GM23338 (cell line): ENCODE data around the gene ANP32E. TPM values are rescaled to one million over a fixed set of nuclear protein-coding genes. Genes with fewer than 3 reads are reported as not detected.

Experiments
- ATAC-seq: fragments of 200-7000 bp; cut with Tn5 transposase; 3 replicates; pipeline ENCODE4 v1.9.1; 2020
- DNase-seq: peaks from one replicate; pipeline ENCODE4 v3.0.0-alpha.2; 2015; ENCODE audit warnings: low spot score
- H2AFZ ChIP-seq: fragments of 200-600 bp; sonication (generic); 2 replicates; pipeline ENCODE4 v1.8.0; 2016; ENCODE audit warnings: antibody characterized with exemption, mild to moderate bottlenecking, moderate library complexity
- H3F3A ChIP-seq: fragments of 200-600 bp; sonication (generic); replicated peaks from 2 replicates; pipeline ENCODE4 v1.8.0; 2017; ENCODE audit warnings: antibody characterized with exemption, mixed run types, low read depth
- H3K27ac ChIP-seq: fragments of 200-600 bp; sonication (generic); 2 replicates; pipeline ENCODE4 v1.6.1; 2016; ENCODE audit warnings: low read depth
- H3K27me3 ChIP-seq: fragments of 200-600 bp; sonication (generic); 2 replicates; pipeline ENCODE4 v1.8.0; 2016; ENCODE audit warnings: mild to moderate bottlenecking, mixed run types, moderate library complexity; ENCODE audit not compliant: insufficient read depth
- H3K36me3 ChIP-seq: fragments of 200-600 bp; sonication (generic); 2 replicates; pipeline ENCODE4 v1.8.0; 2016; ENCODE audit warnings: mild to moderate bottlenecking; ENCODE audit not compliant: insufficient read depth
- H3K4me1 ChIP-seq: fragments of 200-600 bp; sonication (generic); 2 replicates; pipeline ENCODE4 v1.8.0; 2016; ENCODE audit warnings: mild to moderate bottlenecking, moderate library complexity; ENCODE audit not compliant: insufficient read depth
- H3K4me2 ChIP-seq: fragments of 200-600 bp; sonication (generic); 2 replicates; pipeline ENCODE4 v1.7.1; 2017; ENCODE audit warnings: mixed run types
- H3K4me3 ChIP-seq: fragments of 200-600 bp; sonication (generic); 2 replicates; pipeline ENCODE4 v1.6.1; 2016; ENCODE audit warnings: mixed run types
- H3K79me2 ChIP-seq: fragments of 200-600 bp; sonication (generic); replicated peaks from 2 replicates; pipeline ENCODE4 v1.8.0; 2017; ENCODE audit warnings: mild to moderate bottlenecking; ENCODE audit not compliant: insufficient read depth
- H3K9me2 ChIP-seq: fragments of 200-600 bp; sonication (generic); 2 replicates; pipeline ENCODE4 v1.8.0; 2017; ENCODE audit not compliant: insufficient read depth
- H4K20me1 ChIP-seq: fragments of 200-600 bp; sonication (generic); replicated peaks from 2 replicates; pipeline ENCODE4 v1.8.0; 2017; ENCODE audit warnings: mild to moderate bottlenecking; ENCODE audit not compliant: insufficient read depth
- H3K27ac Mint-ChIP-seq: 2 replicates; pipeline ENCODE4 v1.8.0; 2020; ENCODE audit warnings: inconsistent platforms, mild to moderate bottlenecking, moderate library complexity, mixed read lengths
- H3K27me3 Mint-ChIP-seq: 3 replicates; pipeline ENCODE4 v1.8.0; 2022; ENCODE audit warnings: low read depth, mild to moderate bottlenecking, moderate library complexity, mixed read lengths, inconsistent platforms; ENCODE audit not compliant: insufficient read depth, poor library complexity
- H3K36me3 Mint-ChIP-seq: 3 replicates; pipeline ENCODE4 v1.8.0; 2021; ENCODE audit warnings: low read depth, mild to moderate bottlenecking, inconsistent platforms, moderate library complexity, mixed read lengths
- H3K4me1 Mint-ChIP-seq: 3 replicates; pipeline ENCODE4 v1.8.0; 2020; ENCODE audit warnings: mild to moderate bottlenecking, inconsistent platforms, mixed read lengths
- H3K4me3 Mint-ChIP-seq: 3 replicates; pipeline ENCODE4 v1.8.0; 2021; ENCODE audit warnings: moderate library complexity, mild to moderate bottlenecking, inconsistent platforms, mixed read lengths
- H3K9me3 Mint-ChIP-seq: 3 replicates; pipeline ENCODE4 v1.8.0; 2020; ENCODE audit warnings: moderate library complexity, mild to moderate bottlenecking, inconsistent platforms, mixed read lengths
- CREB1 ChIP-seq: fragments of 250-450 bp; sonication (Bioruptor Pico); IDR thresholded peaks from 2 replicates; pipeline ENCODE4 v1.5.0; 2020; ENCODE audit warnings: low read depth, mild to moderate bottlenecking, moderate library complexity
- EZH2 ChIP-seq: fragments of 200-600 bp; sonication (generic); IDR thresholded peaks from one replicate; pipeline ENCODE4 v1.8.0; 2017; ENCODE audit warnings: antibody characterized with exemption, mild to moderate bottlenecking, low read depth; ENCODE audit not compliant: unreplicated experiment
- EZH2phosphoT487 ChIP-seq: fragments of 200-600 bp; sonication (generic); IDR thresholded peaks from one replicate; pipeline ENCODE4 v1.8.1; 2018; ENCODE audit warnings: antibody characterized with exemption; ENCODE audit not compliant: unreplicated experiment
- JUNB ChIP-seq: IDR thresholded peaks from one replicate; pipeline ENCODE4 v1.6.1; 2016; ENCODE audit warnings: antibody characterized with exemption; ENCODE audit not compliant: unreplicated experiment
- NANOG ChIP-seq: IDR thresholded peaks from 2 replicates; pipeline ENCODE4 v1.6.1; 2016; ENCODE audit warnings: antibody characterized with exemption, borderline replicate concordance
- POLR2AphosphoS5 ChIP-seq: IDR thresholded peaks from 2 replicates; pipeline ENCODE4 v1.6.1; 2016; ENCODE audit warnings: antibody characterized with exemption, low read depth
- STAT1 ChIP-seq: IDR thresholded peaks from one replicate; pipeline ENCODE4 v1.6.1; 2016; ENCODE audit warnings: antibody characterized with exemption; ENCODE audit not compliant: unreplicated experiment
- ZNF114 ChIP-seq: fragments of 250-450 bp; sonication (Bioruptor Pico); IDR thresholded peaks from 2 replicates; pipeline ENCODE4 v1.5.0; 2020; ENCODE audit warnings: mild to moderate bottlenecking, moderate library complexity
- ZNF331 ChIP-seq: fragments of 250-450 bp; sonication (Bioruptor Pico); IDR thresholded peaks from 2 replicates; pipeline ENCODE4 v1.5.0; 2020; ENCODE audit warnings: low read depth, mild to moderate bottlenecking, moderate library complexity
- polyA plus RNA-seq: library from polyadenylated mRNA; unstranded; fragments of >200 nt; fragmentation: Nextera tagmentation; extraction: Ambion mirVana; gene quantifications from 2 replicates; pipeline ENCODE4 v1.2.1, GENCODE V29; 2016
- total RNA-seq: library from RNA; depleted of rRNA; stranded (reverse); fragments of >200 nt; shearing (Covaris generic); gene quantifications from 2 replicates; pipeline ENCODE4 v1.2.3, GENCODE V29; 2014
- TF ChIP-seq, protein P1 (sequence below): IDR thresholded peaks from one replicate; pipeline ENCODE4 v1.6.1; 2018; ENCODE audit warnings: antibody characterized with exemption; ENCODE audit not compliant: unreplicated experiment
- TF ChIP-seq, protein P2 (sequence below), 2 experiments: fragments of 200-600 bp in 1 of 2; sonication (generic) in 1 of 2; conservative IDR thresholded peaks; 2 replicates each; pipeline versions ENCODE4 v1.5.1 to v1.6.1; 2016 to 2017; ENCODE audit warnings: antibody characterized with exemption in 2 of 2, low read depth in 2 of 2, mild to moderate bottlenecking in 2 of 2, moderate library complexity in 1 of 2
- TF ChIP-seq, protein P3 (sequence below): IDR thresholded peaks from 2 replicates; pipeline ENCODE4 v1.6.1; 2016; ENCODE audit warnings: antibody characterized with exemption
- TF ChIP-seq, protein P4 (sequence below): fragments of 250-450 bp; sonication (Bioruptor Pico); IDR thresholded peaks from 2 replicates; pipeline ENCODE4 v1.5.0; 2020; ENCODE audit warnings: mild to moderate bottlenecking, moderate library complexity

Gene ANP32E
- total and polyA plus RNA-seq, 2 experiments from 2014 or later: 88.6 to 257 TPM

DNA sequence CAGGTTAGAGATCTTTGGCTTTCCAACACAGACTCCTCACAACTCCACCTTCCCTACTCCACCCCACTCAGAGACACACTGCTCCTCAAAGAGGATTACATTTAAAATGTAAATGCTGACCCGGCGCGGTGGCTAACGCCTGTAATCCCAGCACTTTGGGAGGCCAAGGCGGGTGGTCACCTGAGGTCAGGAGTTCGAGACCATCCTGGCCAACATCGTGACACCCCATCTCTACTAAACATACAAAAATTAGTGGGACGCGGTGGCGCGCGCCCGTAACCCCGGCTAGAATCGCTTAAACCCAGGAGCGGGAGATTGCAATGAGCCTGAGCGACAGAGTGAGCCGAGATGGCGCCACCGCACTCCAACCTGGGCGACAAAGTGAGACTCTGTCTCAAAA, 1.8 kb upstream of the ANP32E start:
- no peaks in the 10 kb centered on the region for H3K36me3 Mint-ChIP-seq
- H3K4me2 ChIP-seq: peak overlapping the region; percentile 69; the same call in 1 of the 2 replicates
- peaks cover 31% of the 10 kb centered on the region for H3K79me2 ChIP-seq
- no peak for TF ChIP-seq EZH2phosphoT487
- TF ChIP-seq, protein P1, sequence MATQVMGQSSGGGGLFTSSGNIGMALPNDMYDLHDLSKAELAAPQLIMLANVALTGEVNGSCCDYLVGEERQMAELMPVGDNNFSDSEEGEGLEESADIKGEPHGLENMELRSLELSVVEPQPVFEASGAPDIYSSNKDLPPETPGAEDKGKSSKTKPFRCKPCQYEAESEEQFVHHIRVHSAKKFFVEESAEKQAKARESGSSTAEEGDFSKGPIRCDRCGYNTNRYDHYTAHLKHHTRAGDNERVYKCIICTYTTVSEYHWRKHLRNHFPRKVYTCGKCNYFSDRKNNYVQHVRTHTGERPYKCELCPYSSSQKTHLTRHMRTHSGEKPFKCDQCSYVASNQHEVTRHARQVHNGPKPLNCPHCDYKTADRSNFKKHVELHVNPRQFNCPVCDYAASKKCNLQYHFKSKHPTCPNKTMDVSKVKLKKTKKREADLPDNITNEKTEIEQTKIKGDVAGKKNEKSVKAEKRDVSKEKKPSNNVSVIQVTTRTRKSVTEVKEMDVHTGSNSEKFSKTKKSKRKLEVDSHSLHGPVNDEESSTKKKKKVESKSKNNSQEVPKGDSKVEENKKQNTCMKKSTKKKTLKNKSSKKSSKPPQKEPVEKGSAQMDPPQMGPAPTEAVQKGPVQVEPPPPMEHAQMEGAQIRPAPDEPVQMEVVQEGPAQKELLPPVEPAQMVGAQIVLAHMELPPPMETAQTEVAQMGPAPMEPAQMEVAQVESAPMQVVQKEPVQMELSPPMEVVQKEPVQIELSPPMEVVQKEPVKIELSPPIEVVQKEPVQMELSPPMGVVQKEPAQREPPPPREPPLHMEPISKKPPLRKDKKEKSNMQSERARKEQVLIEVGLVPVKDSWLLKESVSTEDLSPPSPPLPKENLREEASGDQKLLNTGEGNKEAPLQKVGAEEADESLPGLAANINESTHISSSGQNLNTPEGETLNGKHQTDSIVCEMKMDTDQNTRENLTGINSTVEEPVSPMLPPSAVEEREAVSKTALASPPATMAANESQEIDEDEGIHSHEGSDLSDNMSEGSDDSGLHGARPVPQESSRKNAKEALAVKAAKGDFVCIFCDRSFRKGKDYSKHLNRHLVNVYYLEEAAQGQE: no peak
- TF ChIP-seq, protein P2, sequence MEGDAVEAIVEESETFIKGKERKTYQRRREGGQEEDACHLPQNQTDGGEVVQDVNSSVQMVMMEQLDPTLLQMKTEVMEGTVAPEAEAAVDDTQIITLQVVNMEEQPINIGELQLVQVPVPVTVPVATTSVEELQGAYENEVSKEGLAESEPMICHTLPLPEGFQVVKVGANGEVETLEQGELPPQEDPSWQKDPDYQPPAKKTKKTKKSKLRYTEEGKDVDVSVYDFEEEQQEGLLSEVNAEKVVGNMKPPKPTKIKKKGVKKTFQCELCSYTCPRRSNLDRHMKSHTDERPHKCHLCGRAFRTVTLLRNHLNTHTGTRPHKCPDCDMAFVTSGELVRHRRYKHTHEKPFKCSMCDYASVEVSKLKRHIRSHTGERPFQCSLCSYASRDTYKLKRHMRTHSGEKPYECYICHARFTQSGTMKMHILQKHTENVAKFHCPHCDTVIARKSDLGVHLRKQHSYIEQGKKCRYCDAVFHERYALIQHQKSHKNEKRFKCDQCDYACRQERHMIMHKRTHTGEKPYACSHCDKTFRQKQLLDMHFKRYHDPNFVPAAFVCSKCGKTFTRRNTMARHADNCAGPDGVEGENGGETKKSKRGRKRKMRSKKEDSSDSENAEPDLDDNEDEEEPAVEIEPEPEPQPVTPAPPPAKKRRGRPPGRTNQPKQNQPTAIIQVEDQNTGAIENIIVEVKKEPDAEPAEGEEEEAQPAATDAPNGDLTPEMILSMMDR (conservative IDR thresholded peaks at IDR 0.05; ENCODE audit: low read depth in 2 of 2): no peak
- no peak for TF ChIP-seq NANOG
- TF ChIP-seq, protein P3, sequence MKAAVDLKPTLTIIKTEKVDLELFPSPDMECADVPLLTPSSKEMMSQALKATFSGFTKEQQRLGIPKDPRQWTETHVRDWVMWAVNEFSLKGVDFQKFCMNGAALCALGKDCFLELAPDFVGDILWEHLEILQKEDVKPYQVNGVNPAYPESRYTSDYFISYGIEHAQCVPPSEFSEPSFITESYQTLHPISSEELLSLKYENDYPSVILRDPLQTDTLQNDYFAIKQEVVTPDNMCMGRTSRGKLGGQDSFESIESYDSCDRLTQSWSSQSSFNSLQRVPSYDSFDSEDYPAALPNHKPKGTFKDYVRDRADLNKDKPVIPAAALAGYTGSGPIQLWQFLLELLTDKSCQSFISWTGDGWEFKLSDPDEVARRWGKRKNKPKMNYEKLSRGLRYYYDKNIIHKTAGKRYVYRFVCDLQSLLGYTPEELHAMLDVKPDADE: no peak
- TF ChIP-seq STAT1: no peak
- TF ChIP-seq EZH2: no peak
- TF ChIP-seq, protein P4, sequence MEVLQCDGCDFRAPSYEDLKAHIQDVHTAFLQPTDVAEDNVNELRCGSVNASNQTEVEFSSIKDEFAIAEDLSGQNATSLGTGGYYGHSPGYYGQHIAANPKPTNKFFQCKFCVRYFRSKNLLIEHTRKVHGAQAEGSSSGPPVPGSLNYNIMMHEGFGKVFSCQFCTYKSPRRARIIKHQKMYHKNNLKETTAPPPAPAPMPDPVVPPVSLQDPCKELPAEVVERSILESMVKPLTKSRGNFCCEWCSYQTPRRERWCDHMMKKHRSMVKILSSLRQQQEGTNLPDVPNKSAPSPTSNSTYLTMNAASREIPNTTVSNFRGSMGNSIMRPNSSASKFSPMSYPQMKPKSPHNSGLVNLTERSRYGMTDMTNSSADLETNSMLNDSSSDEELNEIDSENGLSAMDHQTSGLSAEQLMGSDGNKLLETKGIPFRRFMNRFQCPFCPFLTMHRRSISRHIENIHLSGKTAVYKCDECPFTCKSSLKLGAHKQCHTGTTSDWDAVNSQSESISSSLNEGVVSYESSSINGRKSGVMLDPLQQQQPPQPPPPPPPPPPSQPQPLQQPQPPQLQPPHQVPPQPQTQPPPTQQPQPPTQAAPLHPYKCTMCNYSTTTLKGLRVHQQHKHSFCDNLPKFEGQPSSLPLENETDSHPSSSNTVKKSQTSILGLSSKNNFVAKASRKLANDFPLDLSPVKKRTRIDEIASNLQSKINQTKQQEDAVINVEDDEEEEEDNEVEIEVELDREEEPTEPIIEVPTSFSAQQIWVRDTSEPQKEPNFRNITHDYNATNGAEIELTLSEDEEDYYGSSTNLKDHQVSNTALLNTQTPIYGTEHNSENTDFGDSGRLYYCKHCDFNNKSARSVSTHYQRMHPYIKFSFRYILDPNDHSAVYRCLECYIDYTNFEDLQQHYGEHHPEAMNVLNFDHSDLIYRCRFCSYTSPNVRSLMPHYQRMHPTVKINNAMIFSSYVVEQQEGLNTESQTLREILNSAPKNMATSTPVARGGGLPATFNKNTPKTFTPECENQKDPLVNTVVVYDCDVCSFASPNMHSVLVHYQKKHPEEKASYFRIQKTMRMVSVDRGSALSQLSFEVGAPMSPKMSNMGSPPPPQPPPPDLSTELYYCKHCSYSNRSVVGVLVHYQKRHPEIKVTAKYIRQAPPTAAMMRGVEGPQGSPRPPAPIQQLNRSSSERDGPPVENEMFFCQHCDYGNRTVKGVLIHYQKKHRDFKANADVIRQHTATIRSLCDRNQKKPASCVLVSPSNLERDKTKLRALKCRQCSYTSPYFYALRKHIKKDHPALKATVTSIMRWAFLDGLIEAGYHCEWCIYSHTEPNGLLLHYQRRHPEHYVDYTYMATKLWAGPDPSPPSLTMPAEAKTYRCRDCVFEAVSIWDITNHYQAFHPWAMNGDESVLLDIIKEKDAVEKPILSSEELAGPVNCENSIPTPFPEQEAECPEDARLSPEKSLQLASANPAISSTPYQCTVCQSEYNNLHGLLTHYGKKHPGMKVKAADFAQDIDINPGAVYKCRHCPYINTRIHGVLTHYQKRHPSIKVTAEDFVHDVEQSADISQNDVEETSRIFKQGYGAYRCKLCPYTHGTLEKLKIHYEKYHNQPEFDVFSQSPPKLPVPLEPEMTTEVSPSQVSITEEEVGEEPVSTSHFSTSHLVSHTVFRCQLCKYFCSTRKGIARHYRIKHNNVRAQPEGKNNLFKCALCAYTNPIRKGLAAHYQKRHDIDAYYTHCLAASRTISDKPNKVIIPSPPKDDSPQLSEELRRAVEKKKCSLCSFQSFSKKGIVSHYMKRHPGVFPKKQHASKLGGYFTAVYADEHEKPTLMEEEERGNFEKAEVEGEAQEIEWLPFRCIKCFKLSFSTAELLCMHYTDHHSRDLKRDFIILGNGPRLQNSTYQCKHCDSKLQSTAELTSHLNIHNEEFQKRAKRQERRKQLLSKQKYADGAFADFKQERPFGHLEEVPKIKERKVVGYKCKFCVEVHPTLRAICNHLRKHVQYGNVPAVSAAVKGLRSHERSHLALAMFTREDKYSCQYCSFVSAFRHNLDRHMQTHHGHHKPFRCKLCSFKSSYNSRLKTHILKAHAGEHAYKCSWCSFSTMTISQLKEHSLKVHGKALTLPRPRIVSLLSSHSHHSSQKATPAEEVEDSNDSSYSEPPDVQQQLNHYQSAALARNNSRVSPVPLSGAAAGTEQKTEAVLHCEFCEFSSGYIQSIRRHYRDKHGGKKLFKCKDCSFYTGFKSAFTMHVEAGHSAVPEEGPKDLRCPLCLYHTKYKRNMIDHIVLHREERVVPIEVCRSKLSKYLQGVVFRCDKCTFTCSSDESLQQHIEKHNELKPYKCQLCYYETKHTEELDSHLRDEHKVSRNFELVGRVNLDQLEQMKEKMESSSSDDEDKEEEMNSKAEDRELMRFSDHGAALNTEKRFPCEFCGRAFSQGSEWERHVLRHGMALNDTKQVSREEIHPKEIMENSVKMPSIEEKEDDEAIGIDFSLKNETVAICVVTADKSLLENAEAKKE (CRISPR knock-in tag): no peak
- TF ChIP-seq ZNF331: no peak
- TF ChIP-seq CREB1 (CRISPR knock-in tag): no peak
- no peak for TF ChIP-seq JUNB
- TF ChIP-seq POLR2AphosphoS5: no peak
- no peak for TF ChIP-seq ZNF114 (CRISPR knock-in tag)
- no peaks in the 10 kb centered on the region for H3K36me3 ChIP-seq
- H3K4me1 Mint-ChIP-seq: peaks cover 17% of the 10 kb centered on the region
- peaks cover 15% of the 10 kb centered on the region for H3K4me1 ChIP-seq
- H3F3A ChIP-seq: no peaks in the 10 kb centered on the region
- H3K27me3 ChIP-seq: no peaks in the 10 kb centered on the region
- H3K27ac ChIP-seq: no peak overlapping the region
- H3K4me3 ChIP-seq: peak overlapping the region; percentile 49; the same call in 1 of the 2 replicates
- no peak overlapping the region for H2AFZ ChIP-seq
- H3K4me3 Mint-ChIP-seq: peak overlapping the region; percentile 47; the same call in 2 of the 3 replicates
- peak; percentile 14 for DNase-seq
- ATAC-seq: no peak
- H3K27ac Mint-ChIP-seq: no peak overlapping the region
- H3K27me3 Mint-ChIP-seq: peaks cover 7% of the 10 kb centered on the region
- H4K20me1 ChIP-seq: peaks cover 8% of the 10 kb centered on the region; the same call in 1 of the 2 replicates
- peaks cover 7% of the 10 kb centered on the region; the same call in 1 of the 2 replicates for H3K9me2 ChIP-seq
- H3K9me3 Mint-ChIP-seq: no peaks in the 10 kb centered on the region; the same call in 2 of the 3 replicates
